ENCODE data around the gene SMS. TPM values are rescaled to one million over a fixed set of nuclear protein-coding genes. Genes with fewer than 3 reads are reported as not detected.

SMS gene
- total and polyA plus RNA-seq, 2 of the 13 experiments (the other 11 are each of a cell fraction or from before 2014, with no cell fraction given): 40.5 to 91.9 TPM

DNA sequence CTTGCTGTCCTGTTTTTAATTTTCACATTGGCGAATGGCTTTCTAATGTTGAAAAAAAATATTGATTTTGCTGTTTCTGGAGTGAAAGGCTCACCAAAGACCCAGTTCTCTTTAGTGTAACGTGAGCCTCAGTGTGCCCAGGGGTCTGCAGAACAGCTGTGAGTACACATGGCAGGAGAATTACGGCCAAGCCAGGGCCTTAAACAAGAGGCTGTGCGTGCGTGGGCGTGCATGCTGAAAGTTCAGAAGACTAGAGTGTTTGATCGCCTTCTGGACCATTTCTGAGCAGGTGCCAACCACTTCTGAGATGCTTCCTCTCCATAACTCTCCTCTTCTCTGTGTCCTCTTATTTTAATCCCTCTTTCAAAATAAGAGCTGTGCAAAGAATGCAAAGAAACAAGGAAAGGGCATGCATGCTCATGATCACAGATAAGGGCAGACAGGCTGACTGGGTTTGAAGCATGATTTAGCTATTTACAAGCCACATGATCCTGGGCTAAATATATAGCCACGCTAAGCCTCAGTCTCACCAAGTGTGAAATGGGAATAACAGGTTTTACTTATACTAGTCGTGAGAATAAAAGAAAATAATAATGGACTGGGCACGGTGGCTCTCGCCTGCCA is 101.5 kb downstream of the SMS start (continued):
- TF ChIP-seq, protein P1, sequence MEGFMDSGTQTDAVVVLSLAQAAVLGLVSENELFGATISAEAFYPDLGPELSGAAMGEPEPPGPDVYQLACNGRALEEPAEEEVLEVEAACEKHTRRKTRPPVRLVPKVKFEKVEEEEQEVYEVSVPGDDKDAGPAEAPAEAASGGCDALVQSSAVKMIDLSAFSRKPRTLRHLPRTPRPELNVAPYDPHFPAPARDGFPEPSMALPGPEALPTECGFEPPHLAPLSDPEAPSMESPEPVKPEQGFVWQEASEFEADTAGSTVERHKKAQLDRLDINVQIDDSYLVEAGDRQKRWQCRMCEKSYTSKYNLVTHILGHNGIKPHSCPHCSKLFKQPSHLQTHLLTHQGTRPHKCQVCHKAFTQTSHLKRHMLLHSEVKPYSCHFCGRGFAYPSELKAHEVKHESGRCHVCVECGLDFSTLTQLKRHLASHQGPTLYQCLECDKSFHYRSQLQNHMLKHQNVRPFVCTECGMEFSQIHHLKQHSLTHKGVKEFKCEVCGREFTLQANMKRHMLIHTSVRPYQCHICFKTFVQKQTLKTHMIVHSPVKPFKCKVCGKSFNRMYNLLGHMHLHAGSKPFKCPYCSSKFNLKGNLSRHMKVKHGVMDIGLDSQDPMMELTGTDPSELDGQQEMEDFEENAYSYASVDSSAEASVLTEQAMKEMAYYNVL (CRISPR knock-in tag; IDR thresholded peaks at IDR 0.05; ENCODE audit: borderline replicate concordance): no peak
- TF ChIP-seq, protein P2, sequence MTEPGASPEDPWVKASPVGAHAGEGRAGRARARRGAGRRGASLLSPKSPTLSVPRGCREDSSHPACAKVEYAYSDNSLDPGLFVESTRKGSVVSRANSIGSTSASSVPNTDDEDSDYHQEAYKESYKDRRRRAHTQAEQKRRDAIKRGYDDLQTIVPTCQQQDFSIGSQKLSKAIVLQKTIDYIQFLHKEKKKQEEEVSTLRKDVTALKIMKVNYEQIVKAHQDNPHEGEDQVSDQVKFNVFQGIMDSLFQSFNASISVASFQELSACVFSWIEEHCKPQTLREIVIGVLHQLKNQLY (CRISPR knock-in tag; IDR thresholded peaks at IDR 0.05): no peak
- TF ChIP-seq, protein P3, sequence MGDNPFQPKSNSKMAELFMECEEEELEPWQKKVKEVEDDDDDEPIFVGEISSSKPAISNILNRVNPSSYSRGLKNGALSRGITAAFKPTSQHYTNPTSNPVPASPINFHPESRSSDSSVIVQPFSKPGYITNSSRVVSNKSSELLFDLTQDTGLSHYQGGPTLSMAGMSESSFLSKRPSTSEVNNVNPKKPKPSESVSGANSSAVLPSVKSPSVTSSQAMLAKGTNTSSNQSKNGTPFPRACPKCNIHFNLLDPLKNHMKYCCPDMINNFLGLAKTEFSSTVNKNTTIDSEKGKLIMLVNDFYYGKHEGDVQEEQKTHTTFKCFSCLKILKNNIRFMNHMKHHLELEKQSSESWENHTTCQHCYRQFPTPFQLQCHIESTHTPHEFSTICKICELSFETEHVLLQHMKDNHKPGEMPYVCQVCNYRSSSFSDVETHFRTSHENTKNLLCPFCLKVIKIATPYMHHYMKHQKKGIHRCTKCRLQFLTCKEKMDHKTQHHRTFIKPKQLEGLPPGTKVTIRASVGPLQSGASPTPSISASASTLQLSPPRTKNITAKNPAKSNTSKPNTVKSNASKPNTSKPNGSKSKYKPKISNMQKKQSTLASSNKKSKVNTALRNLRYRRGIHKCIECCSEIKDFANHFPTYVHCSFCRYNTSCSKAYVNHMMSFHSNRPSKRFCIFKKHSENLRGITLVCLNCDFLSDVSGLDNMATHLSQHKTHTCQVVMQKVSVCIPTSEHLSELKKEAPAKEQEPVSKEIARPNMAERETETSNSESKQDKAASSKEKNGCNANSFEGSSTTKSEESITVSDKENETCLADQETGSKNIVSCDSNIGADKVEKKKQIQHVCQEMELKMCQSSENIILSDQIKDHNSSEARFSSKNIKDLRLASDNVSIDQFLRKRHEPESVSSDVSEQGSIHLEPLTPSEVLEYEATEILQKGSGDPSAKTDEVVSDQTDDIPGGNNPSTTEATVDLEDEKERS (CRISPR knock-in tag; IDR thresholded peaks at IDR 0.05): no peak
- no peak for TF ChIP-seq JUND (CRISPR knock-in tag; IDR thresholded peaks at IDR 0.05)
- TF ChIP-seq, protein P4, sequence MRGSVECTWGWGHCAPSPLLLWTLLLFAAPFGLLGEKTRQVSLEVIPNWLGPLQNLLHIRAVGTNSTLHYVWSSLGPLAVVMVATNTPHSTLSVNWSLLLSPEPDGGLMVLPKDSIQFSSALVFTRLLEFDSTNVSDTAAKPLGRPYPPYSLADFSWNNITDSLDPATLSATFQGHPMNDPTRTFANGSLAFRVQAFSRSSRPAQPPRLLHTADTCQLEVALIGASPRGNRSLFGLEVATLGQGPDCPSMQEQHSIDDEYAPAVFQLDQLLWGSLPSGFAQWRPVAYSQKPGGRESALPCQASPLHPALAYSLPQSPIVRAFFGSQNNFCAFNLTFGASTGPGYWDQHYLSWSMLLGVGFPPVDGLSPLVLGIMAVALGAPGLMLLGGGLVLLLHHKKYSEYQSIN (CRISPR knock-in tag; IDR thresholded peaks at IDR 0.05; ENCODE audit: borderline replicate concordance): no peak
- TF ChIP-seq, protein P5, sequence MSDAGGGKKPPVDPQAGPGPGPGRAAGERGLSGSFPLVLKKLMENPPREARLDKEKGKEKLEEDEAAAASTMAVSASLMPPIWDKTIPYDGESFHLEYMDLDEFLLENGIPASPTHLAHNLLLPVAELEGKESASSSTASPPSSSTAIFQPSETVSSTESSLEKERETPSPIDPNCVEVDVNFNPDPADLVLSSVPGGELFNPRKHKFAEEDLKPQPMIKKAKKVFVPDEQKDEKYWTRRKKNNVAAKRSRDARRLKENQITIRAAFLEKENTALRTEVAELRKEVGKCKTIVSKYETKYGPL (CRISPR knock-in tag; IDR thresholded peaks at IDR 0.05): no peak
- TF ChIP-seq, protein P6, sequence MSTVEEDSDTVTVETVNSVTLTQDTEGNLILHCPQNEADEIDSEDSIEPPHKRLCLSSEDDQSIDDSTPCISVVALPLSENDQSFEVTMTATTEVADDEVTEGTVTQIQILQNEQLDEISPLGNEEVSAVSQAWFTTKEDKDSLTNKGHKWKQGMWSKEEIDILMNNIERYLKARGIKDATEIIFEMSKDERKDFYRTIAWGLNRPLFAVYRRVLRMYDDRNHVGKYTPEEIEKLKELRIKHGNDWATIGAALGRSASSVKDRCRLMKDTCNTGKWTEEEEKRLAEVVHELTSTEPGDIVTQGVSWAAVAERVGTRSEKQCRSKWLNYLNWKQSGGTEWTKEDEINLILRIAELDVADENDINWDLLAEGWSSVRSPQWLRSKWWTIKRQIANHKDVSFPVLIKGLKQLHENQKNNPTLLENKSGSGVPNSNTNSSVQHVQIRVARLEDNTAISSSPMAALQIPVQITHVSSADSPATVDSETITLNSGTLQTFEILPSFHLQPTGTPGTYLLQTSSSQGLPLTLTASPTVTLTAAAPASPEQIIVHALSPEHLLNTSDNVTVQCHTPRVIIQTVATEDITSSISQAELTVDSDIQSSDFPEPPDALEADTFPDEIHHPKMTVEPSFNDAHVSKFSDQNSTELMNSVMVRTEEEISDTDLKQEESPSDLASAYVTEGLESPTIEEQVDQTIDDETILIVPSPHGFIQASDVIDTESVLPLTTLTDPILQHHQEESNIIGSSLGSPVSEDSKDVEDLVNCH (CRISPR knock-in tag; IDR thresholded peaks at IDR 0.05): no peak

All from HepG2 (cell line).